DOHH2 (cell line): ENCODE data around the gene TLCD5.

Source experiments
- CTCF ChIP-seq: fragments of 200-600 bp; sonication (generic); IDR thresholded peaks from one replicate; pipeline ENCODE4 v1.5.1; 2014; ENCODE audit warnings: antibody characterized with exemption, mild to moderate bottlenecking, low read depth, low read length; ENCODE audit not compliant: poor library complexity, severe bottlenecking
- EZH2phosphoT487 ChIP-seq: fragments of 200-600 bp; sonication (generic); IDR thresholded peaks from 2 replicates; pipeline ENCODE4 v1.6.1; 2017; ENCODE audit warnings: borderline replicate concordance, mild to moderate bottlenecking, antibody characterized with exemption, low read length, moderate library complexity, mixed read lengths

- TF ChIP-seq CTCF (no peak), EZH2phosphoT487 (no peak)
These were observed 12.4 kb downstream of the TLCD5 start for GRCh38 chr11:120337355-120338106.
